BJ (cell line): ENCODE results near the gene PSG6. TPM values are rescaled to one million over a fixed set of nuclear protein-coding genes. Genes with fewer than 3 reads are reported as not detected.
"Not testable (repeated sequence)": the region's sequence is repeated elsewhere in the genome, so short reads cannot be mapped to it uniquely, and the experiment has no call there.

Experiments used
- CTCF ChIA-PET: fragments of 350-600 bp; formaldehyde crosslinking; extraction: SDS; loops from one replicate; lab custom pipeline; 2021; ENCODE audit warnings: antibody characterized with exemption, inconsistent platforms; lab: Yijun Ruan, JAX
- POLR2A ChIA-PET: fragments of 300-600 bp; sonication (Branson Sonifier 250); formaldehyde crosslinking; extraction: SDS; loops from one replicate; lab custom pipeline; 2021; ENCODE audit warnings: antibody characterized with exemption; lab: Charles Lee
- DNase-seq: peaks from one replicate; pipeline ENCODE4 v3.0.0-alpha.2; 2011; ENCODE audit warnings: low read depth
- H3K27me3 ChIP-seq: 2 replicates; pipeline ENCODE4 v1.6.0; 2011; ENCODE audit warnings: low read length; ENCODE audit not compliant: control insufficient read depth, insufficient read depth
- H3K36me3 ChIP-seq: 2 replicates; pipeline ENCODE4 v1.5.1; 2011; ENCODE audit warnings: low read length; ENCODE audit not compliant: control insufficient read depth, insufficient read depth
- H3K4me3 ChIP-seq: 2 replicates; pipeline ENCODE4 v1.5.1; 2011; ENCODE audit warnings: low read depth, mild to moderate bottlenecking, control low read depth, low read length
- polyA plus RNA-seq: library from polyadenylated mRNA; depleted of rRNA; stranded (reverse); fragments of >200 nt; gene quantifications from 2 replicates; pipeline ENCODE4 v1.2.3, GENCODE V29; 2011
- TF ChIP-seq, protein P1 (sequence below): IDR thresholded peaks from 2 replicates; pipeline ENCODE4 v1.5.1; 2011; ENCODE audit warnings: low read depth, mild to moderate bottlenecking, control low read depth, inconsistent platforms, low read length, moderate library complexity; ENCODE audit not compliant: insufficient read depth

PSG6 gene
- polyA plus RNA-seq, 1 experiment: 1.0 TPM

DNA sequence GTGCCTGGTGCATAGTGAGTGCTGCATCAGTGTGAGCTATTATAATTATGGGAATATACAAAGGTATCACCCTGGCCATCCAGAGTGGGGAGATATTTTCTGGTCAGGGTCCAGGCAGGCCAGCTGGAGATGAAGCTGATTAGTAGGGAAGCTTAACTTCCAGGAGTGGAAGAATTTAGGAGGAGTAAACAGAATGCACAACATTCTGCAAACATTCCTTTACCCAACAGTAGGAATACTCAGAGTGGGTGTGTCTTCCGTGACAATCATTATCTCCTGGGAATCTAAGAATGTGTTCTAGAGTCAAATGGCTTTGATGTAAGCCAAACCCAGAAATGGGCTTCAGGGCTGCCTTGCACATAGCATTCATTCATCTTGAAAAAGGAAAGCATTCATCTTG is 19.0 kb downstream of the PSG6 start:
- POLR2A ChIA-PET: interaction anchor here (0.9 kb wide), 1 partner anchor 13 kb away, joined by 3 read pairs; no protein-coding TSS in a partner anchor
- CTCF ChIA-PET: interaction anchor here (1.2 kb wide), 1 partner anchor 13 kb away, joined by 4 read pairs; no protein-coding TSS in a partner anchor

DNA sequence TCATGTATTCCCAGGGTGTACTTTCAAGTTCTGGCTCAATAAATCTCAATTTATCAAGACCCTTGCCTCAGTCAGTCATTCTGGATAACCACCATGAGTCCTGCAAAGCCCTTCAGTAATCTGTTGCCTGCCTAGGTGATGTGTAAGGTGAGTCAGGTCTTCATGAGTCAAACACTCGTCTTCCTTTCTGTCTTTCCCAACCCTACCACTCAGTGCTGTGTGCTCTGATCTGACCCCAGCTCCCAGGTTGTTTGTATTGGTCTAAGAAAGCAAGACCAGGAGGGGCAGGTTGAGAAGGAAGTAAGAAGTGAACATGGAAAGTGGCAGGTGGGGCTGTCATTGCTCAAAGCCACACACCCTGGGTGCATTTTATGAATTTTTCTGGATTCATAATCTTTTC is 20.0 kb downstream of the PSG6 start:
- H3K36me3 ChIP-seq, H3K27me3 ChIP-seq, H3K4me3 ChIP-seq, POLR2A ChIA-PET, DNase-seq: not testable (repeated sequence)
- CTCF ChIA-PET: interaction anchor here (1.2 kb wide), 1 partner anchor 13 kb away, joined by 4 read pairs; no protein-coding TSS in a partner anchor

More for the DNA sequence above, 19.0 kb downstream of the PSG6 start:
- DNase-seq: peak; percentile 47
- not testable (repeated sequence) for H3K36me3 ChIP-seq, H3K4me3 ChIP-seq, H3K27me3 ChIP-seq

GRCh38 chr19:42890446-42890845 is 27.2 kb downstream of the PSG6 start:
- CTCF ChIA-PET: interaction anchor here (0.9 kb wide), 1 partner anchor 30 kb away, joined by 3 read pairs; no protein-coding TSS in a partner anchor
- H3K36me3 ChIP-seq, H3K27me3 ChIP-seq, DNase-seq, POLR2A ChIA-PET, H3K4me3 ChIP-seq: not testable (repeated sequence)

- H3K36me3 ChIP-seq, H3K27me3 ChIP-seq, H3K4me3 ChIP-seq, DNase-seq: not testable (repeated sequence)
- CTCF ChIA-PET: interaction anchor here (1.0 to 6.6 kb wide), 3 partner anchors 31 to 95 kb away, joined by 3 to 43 read pairs (median 3); no protein-coding TSS in a partner anchor
- POLR2A ChIA-PET: interaction anchor here (0.6 kb wide), 1 partner anchor 37 kb away, joined by 3 read pairs; no protein-coding TSS in a partner anchor
Observed at GRCh38 chr19:42887876-42888445, 29.7 kb downstream of the PSG6 start.

GRCh38 chr19:42882730-42883129 is 35.0 kb downstream of the PSG6 start:
- H3K36me3 ChIP-seq, POLR2A ChIA-PET, H3K27me3 ChIP-seq, DNase-seq, H3K4me3 ChIP-seq: not testable (repeated sequence)
- CTCF ChIA-PET: interaction anchor here (6.6 kb wide), 1 partner anchor 90 kb away, joined by 43 read pairs; no protein-coding TSS in a partner anchor

- H3K4me3 ChIP-seq, DNase-seq, POLR2A ChIA-PET, H3K36me3 ChIP-seq, H3K27me3 ChIP-seq: not testable (repeated sequence)
- CTCF ChIA-PET: interaction anchor here (6.6 kb wide), 1 partner anchor 89 kb away, joined by 43 read pairs; no protein-coding TSS in a partner anchor
Observed at GRCh38 chr19:42882010-42882409, 35.7 kb downstream of the PSG6 start.

DNA sequence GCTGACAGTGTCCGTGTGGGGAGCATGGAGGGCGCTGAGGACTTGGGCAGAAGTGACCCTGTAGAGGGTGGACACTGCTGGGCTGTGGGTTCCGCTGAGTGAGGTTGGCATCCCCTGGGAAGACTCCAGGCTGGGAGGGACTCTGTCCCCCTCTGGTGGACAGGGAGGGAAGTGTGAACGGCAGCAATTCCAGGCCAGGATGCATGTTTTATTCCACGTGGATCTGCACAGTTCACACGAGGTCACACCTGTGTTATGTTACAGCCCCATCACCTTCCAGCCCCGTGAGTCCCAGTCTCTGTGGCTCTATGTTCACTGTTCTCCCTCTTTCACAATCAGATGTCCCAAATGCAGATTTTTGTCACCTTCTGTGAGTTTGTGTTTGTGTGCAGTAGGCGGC is 36.4 kb downstream of the PSG6 start:
- POLR2A ChIA-PET, DNase-seq: not testable (repeated sequence)
- TF ChIP-seq, protein P1, sequence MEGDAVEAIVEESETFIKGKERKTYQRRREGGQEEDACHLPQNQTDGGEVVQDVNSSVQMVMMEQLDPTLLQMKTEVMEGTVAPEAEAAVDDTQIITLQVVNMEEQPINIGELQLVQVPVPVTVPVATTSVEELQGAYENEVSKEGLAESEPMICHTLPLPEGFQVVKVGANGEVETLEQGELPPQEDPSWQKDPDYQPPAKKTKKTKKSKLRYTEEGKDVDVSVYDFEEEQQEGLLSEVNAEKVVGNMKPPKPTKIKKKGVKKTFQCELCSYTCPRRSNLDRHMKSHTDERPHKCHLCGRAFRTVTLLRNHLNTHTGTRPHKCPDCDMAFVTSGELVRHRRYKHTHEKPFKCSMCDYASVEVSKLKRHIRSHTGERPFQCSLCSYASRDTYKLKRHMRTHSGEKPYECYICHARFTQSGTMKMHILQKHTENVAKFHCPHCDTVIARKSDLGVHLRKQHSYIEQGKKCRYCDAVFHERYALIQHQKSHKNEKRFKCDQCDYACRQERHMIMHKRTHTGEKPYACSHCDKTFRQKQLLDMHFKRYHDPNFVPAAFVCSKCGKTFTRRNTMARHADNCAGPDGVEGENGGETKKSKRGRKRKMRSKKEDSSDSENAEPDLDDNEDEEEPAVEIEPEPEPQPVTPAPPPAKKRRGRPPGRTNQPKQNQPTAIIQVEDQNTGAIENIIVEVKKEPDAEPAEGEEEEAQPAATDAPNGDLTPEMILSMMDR: peak; percentile 53

GRCh38 chr19:42880621-42881020 is 37.1 kb downstream of the PSG6 start:
- H3K36me3 ChIP-seq, H3K4me3 ChIP-seq, POLR2A ChIA-PET, H3K27me3 ChIP-seq, DNase-seq: not testable (repeated sequence)
- CTCF ChIA-PET: interaction anchor here (1.1 to 1.7 kb wide), 2 partner anchors 86 to 114 kb away, joined by 3 to 8 read pairs; no protein-coding TSS in a partner anchor

More for the DNA sequence above, 36.4 kb downstream of the PSG6 start:
- CTCF ChIA-PET: interaction anchor here (1.1 to 1.7 kb wide), 2 partner anchors 87 to 115 kb away, joined by 3 to 8 read pairs; no protein-coding TSS in a partner anchor
- not testable (repeated sequence) for H3K27me3 ChIP-seq, H3K36me3 ChIP-seq, H3K4me3 ChIP-seq
